Measurements from ENCODE around the gene ANKRD18B. TPM values are rescaled to one million over a fixed set of nuclear protein-coding genes. Genes with fewer than 3 reads are reported as not detected.

The ANKRD18B gene
- total and polyA plus RNA-seq, 9 of the 15 experiments (the other 6 are each of a cell fraction or from before 2014, with no cell fraction given): 0.43 to 12.6 (median 1.8) TPM

DNA sequence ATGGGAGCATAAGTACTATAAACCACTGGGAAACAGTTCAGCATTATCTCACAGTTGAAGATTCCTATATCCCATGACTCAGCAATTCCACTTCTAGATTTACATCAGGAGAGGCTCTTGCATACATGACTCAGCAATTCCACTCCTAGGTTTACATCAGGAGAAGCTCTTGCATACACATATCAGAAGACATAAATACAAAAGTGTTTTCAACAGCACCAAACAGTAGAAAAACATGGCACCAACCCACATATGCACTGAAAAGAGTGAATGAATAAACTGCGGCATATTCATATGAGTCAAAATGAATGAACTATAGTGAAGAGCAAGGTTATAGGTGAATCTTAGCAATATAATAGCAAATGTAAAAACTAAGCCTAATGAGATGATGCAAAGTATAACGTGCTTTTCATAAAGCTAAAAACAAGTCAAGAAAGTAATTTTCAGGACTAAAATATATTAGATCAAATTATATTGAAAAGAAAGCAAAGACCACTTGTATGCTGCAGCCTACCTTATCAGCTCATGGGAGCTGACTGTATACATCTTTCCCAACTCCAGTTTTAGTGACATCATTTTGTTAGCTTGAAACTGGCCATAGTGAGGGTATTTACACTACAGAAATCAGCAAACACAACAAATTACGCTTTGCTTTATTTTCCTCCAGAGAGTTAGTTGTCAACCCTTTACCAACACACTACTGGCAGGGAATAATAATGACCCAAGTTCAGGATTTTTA is 95.8 kb downstream of the ANKRD18B start (continued):
- TF ChIP-seq RBM14 (IDR thresholded peaks at IDR 0.05; ENCODE audit: borderline replicate concordance, insufficient read depth, low read depth, low read length) (no peak), TCF3 (CRISPR knock-in tag; IDR thresholded peaks at IDR 0.05) (no peak), ZKSCAN8 (CRISPR knock-in tag; IDR thresholded peaks at IDR 0.05) (peak; percentile 96), KDM4B (IDR thresholded peaks at IDR 0.05; ENCODE audit: borderline replicate concordance in 2 of 2, low read depth in 1 of 2) (no peak), KLF10 (CRISPR knock-in tag; IDR thresholded peaks at IDR 0.05) (no peak), RNF2 (IDR thresholded peaks at IDR 0.05) (no peak), SMARCE1 (IDR thresholded peaks at IDR 0.05) (peak; percentile 91), GABPB1 (CRISPR knock-in tag; IDR thresholded peaks at IDR 0.05) (no peak), ZFP30 (CRISPR knock-in tag; IDR thresholded peaks at IDR 0.05; ENCODE audit: borderline replicate concordance) (no peak), CHD2 (IDR thresholded peaks at IDR 0.05; ENCODE audit: low read depth, low read length) (no peak), ZNF217 (CRISPR knock-in tag; IDR thresholded peaks at IDR 0.05) (no peak), JUNB (CRISPR knock-in tag; conservative IDR thresholded peaks at IDR 0.05) (no peak)
- TF ChIP-seq, protein P1, sequence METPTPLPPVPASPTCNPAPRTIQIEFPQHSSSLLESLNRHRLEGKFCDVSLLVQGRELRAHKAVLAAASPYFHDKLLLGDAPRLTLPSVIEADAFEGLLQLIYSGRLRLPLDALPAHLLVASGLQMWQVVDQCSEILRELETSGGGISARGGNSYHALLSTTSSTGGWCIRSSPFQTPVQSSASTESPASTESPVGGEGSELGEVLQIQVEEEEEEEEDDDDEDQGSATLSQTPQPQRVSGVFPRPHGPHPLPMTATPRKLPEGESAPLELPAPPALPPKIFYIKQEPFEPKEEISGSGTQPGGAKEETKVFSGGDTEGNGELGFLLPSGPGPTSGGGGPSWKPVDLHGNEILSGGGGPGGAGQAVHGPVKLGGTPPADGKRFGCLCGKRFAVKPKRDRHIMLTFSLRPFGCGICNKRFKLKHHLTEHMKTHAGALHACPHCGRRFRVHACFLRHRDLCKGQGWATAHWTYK (CRISPR knock-in tag; IDR thresholded peaks at IDR 0.05): 0 out of 2 replicates have a peak, but pooled peaks have one; percentile 25
- TF ChIP-seq, protein P2, sequence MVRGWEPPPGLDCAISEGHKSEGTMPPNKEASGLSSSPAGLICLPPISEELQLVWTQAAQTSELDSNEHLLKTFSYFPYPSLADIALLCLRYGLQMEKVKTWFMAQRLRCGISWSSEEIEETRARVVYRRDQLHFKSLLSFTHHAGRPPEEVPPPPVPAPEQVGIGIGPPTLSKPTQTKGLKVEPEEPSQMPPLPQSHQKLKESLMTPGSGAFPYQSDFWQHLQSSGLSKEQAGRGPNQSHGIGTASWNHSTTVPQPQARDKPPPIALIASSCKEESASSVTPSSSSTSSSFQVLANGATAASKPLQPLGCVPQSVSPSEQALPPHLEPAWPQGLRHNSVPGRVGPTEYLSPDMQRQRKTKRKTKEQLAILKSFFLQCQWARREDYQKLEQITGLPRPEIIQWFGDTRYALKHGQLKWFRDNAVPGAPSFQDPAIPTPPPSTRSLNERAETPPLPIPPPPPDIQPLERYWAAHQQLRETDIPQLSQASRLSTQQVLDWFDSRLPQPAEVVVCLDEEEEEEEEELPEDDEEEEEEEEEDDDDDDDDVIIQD (CRISPR knock-in tag; IDR thresholded peaks at IDR 0.05): no peak
- TF ChIP-seq, protein P3, sequence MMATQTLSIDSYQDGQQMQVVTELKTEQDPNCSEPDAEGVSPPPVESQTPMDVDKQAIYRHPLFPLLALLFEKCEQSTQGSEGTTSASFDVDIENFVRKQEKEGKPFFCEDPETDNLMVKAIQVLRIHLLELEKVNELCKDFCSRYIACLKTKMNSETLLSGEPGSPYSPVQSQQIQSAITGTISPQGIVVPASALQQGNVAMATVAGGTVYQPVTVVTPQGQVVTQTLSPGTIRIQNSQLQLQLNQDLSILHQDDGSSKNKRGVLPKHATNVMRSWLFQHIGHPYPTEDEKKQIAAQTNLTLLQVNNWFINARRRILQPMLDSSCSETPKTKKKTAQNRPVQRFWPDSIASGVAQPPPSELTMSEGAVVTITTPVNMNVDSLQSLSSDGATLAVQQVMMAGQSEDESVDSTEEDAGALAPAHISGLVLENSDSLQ (IDR thresholded peaks at IDR 0.05): no peak
- TF ChIP-seq, protein P4, sequence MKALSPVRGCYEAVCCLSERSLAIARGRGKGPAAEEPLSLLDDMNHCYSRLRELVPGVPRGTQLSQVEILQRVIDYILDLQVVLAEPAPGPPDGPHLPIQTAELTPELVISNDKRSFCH (CRISPR knock-in tag; IDR thresholded peaks at IDR 0.05): no peak
- TF ChIP-seq, protein P4 (tag; IDR thresholded peaks at IDR 0.05): no peak
- TF ChIP-seq, protein P5, sequence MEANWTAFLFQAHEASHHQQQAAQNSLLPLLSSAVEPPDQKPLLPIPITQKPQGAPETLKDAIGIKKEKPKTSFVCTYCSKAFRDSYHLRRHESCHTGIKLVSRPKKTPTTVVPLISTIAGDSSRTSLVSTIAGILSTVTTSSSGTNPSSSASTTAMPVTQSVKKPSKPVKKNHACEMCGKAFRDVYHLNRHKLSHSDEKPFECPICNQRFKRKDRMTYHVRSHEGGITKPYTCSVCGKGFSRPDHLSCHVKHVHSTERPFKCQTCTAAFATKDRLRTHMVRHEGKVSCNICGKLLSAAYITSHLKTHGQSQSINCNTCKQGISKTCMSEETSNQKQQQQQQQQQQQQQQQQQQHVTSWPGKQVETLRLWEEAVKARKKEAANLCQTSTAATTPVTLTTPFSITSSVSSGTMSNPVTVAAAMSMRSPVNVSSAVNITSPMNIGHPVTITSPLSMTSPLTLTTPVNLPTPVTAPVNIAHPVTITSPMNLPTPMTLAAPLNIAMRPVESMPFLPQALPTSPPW (CRISPR knock-in tag; IDR thresholded peaks at IDR 0.05): peak; percentile 21; the same call in 1 of the 2 replicates
- TF ChIP-seq, protein P6, sequence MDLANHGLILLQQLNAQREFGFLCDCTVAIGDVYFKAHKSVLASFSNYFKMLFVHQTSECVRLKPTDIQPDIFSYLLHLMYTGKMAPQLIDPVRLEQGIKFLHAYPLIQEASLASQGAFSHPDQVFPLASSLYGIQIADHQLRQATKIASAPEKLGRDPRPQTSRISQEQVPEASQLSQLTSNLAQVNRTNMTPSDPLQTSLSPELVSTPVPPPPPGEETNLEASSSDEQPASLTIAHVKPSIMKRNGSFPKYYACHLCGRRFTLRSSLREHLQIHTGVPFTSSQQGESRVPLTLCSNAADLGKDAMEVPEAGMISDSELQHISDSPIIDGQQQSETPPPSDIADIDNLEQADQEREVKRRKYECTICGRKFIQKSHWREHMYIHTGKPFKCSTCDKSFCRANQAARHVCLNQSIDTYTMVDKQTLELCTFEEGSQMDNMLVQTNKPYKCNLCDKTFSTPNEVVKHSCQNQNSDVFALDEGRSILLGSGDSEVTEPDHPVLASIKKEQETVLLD (IDR thresholded peaks at IDR 0.05): peak; percentile 41; the same call in 1 of the 2 replicates
